CD4-positive, alpha-beta T cell (primary cell): Measurements from ENCODE around the gene ESPL1. TPM values are rescaled to one million over a fixed set of nuclear protein-coding genes. Genes with fewer than 3 reads are reported as not detected.

Source experiments
- ATAC-seq: fragments of 200-7000 bp; cut with Tn5 transposase; one replicate; pipeline ENCODE4 v1.10.0; 2022; ENCODE audit warnings: mild to moderate bottlenecking; ENCODE audit not compliant: poor library complexity
- CTCF ChIA-PET: fragments of 350-600 bp; sonication (Branson Sonifier 250); formaldehyde crosslinking; loops from one replicate; lab custom pipeline; 2021; ENCODE audit warnings: antibody characterized with exemption, inconsistent platforms; lab: Charles Lee
- POLR2A ChIA-PET: fragments of 350-600 bp; sonication (Branson Sonifier 250); formaldehyde crosslinking; loops from one replicate; lab custom pipeline; 2021; ENCODE audit warnings: antibody characterized with exemption, inconsistent platforms; lab: Charles Lee
- DNase-seq, 14 experiments: peaks; one replicate each; pipeline ENCODE4 v3.0.0-alpha.2; 2013 to 2020; ENCODE audit warnings: mixed read lengths in 2 of 14
- H3K27ac ChIP-seq, 2 donors: one replicate each; pipeline versions ENCODE4 v1.5.1 to v1.7.0; 2013; ENCODE audit warnings: low read length in 2 of 2, low read depth in 1 of 2, mild to moderate bottlenecking in 1 of 2
- H3K27me3 ChIP-seq, 2 experiments: 1 replicate in 1 of 2; 2 replicates in 1 of 2; pipeline versions ENCODE4 v1.6.1 to v1.7.0; 2013; ENCODE audit warnings: low read length in 2 of 2, control low read depth in 1 of 2, mild to moderate bottlenecking in 1 of 2, moderate library complexity in 1 of 2; ENCODE audit not compliant: insufficient read depth in 2 of 2, control insufficient read depth in 1 of 2
- H3K36me3 ChIP-seq: one replicate; pipeline ENCODE4 v1.6.1; 2013; ENCODE audit warnings: low read length, control low read depth; ENCODE audit not compliant: insufficient read depth
- H3K4me1 ChIP-seq: one replicate; pipeline ENCODE4 v1.6.1; 2013; ENCODE audit warnings: low read length, control low read depth; ENCODE audit not compliant: insufficient read depth
- H3K4me3 ChIP-seq: one replicate; pipeline ENCODE4 v1.5.1; 2013; ENCODE audit warnings: mild to moderate bottlenecking, low read length, moderate library complexity
- H3K9me3 ChIP-seq, 2 experiments: 1 replicate in 1 of 2; 2 replicates in 1 of 2; pipeline versions ENCODE4 v1.6.1 to v1.7.0; 2013; ENCODE audit warnings: low read length in 2 of 2, mild to moderate bottlenecking in 2 of 2, control low read depth in 1 of 2, moderate library complexity in 1 of 2; ENCODE audit not compliant: control insufficient read depth in 1 of 2, insufficient read depth in 1 of 2
- H3K27ac Mint-ChIP-seq: one replicate; pipeline ENCODE4 v1.8.0; 2020; ENCODE audit warnings: mixed read lengths
- H3K27me3 Mint-ChIP-seq: one replicate; pipeline ENCODE4 v1.8.0; 2021; ENCODE audit warnings: mixed read lengths
- H3K36me3 Mint-ChIP-seq: one replicate; pipeline ENCODE4 v1.8.0; 2021; ENCODE audit warnings: low read depth, mixed read lengths
- H3K4me1 Mint-ChIP-seq: one replicate; pipeline ENCODE4 v1.8.0; 2021; ENCODE audit warnings: low read depth, mixed read lengths
- H3K4me3 Mint-ChIP-seq: one replicate; pipeline ENCODE4 v1.8.0; 2020; ENCODE audit warnings: mild to moderate bottlenecking, mixed read lengths
- H3K9me3 Mint-ChIP-seq: one replicate; pipeline ENCODE4 v1.8.0; 2020; ENCODE audit warnings: mixed read lengths
- intact Hi-C, 2 experiments: fragments of 100-400 bp; cut with DNase I in 1 of 2; cut with micrococcal nuclease in 1 of 2; formaldehyde crosslinking; loops; one replicate each; pipeline versions ENCODE4 v1.15.1 to v1.9.0; 2023 to 2025; cut with DNase I, micrococcal nuclease
- total RNA-seq, 174 experiments: library from RNA in 2 of 174; stranded (reverse) in 2 of 174; gene quantifications; one replicate each; pipeline ENCODE4 v1.2.3 and lab custom pipeline; 2021 to 2026
- TF ChIP-seq, protein P1 (sequence below): fragments of 200-600 bp; IDR thresholded peaks from one replicate; pipeline ENCODE4 v1.8.0; 2022; ENCODE audit warnings: antibody characterized with exemption, mild to moderate bottlenecking

The ESPL1 gene
- total RNA-seq, 2 experiments from 2014 or later = 0.20 to 0.71 TPM

DNA sequence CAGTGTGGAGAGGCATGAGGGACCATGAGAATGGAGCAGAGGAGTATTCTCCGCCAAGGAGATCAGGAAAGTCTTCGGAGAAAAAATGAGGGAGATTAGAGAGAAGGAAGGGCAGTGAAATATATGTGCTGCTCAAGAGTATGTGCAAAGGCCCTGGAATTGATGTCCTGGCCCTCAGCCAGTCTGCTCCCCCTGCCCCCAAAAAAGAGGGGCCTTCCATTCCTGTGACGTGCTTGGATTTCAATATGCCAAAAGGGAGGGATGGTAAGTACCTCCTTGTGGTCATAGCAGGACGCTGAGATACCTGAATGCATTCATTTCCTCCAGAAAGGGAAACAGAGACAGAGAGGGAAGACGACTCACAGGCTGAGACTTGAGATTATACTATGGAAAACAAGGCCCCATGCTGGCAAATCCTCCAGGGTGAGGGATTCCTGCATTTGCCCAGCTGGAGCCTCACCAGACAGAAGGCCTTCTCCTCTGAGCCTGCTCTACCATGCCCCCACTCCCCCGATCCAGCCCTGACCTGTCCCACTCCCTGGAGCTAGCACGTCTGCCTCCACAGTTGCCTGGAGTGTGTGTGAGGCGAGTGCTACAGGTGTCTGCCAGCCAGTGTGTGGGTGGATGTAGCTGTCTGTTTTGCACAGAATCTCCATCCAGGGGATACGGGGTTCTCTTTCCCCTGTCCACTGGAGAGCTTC lies 32.2 kb upstream of the ESPL1 start:
- Mint-ChIP-seq H3K27ac (peak overlapping the region; percentile 87), H3K9me3 (no peaks in the 10 kb centered on the region), H3K4me1 (peaks cover 48% of the 10 kb centered on the region), H3K36me3 (no peaks in the 10 kb centered on the region), H3K27me3 (no peaks in the 10 kb centered on the region), H3K4me3 (peak overlapping the region; percentile 25)
- ChIA-PET CTCF (interaction anchor here (1.2 to 3.0 kb wide), 4 partner anchors 16 to 109 kb away, joined by 3 to 14 read pairs (median 8); a partner anchor contains a TSS), POLR2A (interaction anchor here (0.6 to 3.5 kb wide), 4 partner anchors 16 to 59 kb away, joined by 3 to 43 read pairs (median 4); partner anchors contain the start of genes CSAD, ESPL1, PFDN5 and ZNF740)
- Histone ChIP-seq H3K27me3 (no peaks in the 10 kb centered on the region), H3K4me1 (peaks cover 66% of the 10 kb centered on the region), H3K36me3 (no peaks in the 10 kb centered on the region), H3K27ac (peak overlapping the region in 1 of 2 donors; percentile 86), H3K9me3 (no peaks in the 10 kb centered on the region), H3K4me3 (no peak overlapping the region)
- DNase-seq (peak in 2 of 14 experiments; percentile 29 to 44), ATAC-seq (peak; percentile 12)
- intact Hi-C loops = no loop called here
- TF ChIP-seq, protein P1, sequence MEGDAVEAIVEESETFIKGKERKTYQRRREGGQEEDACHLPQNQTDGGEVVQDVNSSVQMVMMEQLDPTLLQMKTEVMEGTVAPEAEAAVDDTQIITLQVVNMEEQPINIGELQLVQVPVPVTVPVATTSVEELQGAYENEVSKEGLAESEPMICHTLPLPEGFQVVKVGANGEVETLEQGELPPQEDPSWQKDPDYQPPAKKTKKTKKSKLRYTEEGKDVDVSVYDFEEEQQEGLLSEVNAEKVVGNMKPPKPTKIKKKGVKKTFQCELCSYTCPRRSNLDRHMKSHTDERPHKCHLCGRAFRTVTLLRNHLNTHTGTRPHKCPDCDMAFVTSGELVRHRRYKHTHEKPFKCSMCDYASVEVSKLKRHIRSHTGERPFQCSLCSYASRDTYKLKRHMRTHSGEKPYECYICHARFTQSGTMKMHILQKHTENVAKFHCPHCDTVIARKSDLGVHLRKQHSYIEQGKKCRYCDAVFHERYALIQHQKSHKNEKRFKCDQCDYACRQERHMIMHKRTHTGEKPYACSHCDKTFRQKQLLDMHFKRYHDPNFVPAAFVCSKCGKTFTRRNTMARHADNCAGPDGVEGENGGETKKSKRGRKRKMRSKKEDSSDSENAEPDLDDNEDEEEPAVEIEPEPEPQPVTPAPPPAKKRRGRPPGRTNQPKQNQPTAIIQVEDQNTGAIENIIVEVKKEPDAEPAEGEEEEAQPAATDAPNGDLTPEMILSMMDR = no peak

DNA sequence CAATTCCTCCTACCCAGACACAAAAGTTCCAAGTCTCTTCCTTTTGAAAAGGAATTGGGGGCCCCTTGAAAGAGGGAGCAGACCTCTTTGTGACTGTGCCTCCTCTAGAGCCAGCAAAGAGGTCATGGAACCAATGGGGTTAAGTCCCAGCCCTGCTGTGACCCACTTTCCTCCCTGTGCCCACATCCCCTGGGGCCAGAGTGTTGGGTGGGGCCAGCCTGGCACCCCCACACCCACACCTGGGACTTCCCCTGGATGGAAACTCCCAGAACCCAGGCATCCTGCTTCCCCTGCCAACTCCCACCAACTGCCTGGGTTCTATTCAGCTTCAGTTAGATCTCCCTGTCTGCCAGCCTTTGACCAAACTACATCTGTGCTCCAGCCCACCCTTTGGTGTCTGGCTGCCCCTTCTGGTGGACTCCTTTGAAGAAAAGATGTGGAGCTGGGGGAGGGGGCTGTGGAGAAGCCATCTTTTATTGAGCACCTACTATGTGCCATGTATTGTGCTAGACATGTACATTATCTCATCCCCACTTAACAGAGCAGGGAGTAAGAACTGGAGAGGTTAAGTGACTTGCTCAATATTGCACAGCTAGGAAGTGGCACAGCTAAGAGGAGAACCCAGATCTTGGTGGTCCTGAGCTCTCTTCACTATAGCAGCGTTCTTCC lies 31.5 kb upstream of the ESPL1 start:
- no peaks in the 10 kb centered on the region for H3K9me3 Mint-ChIP-seq
- ChIA-PET CTCF (interaction anchor here (1.2 to 3.0 kb wide), 4 partner anchors 15 to 109 kb away, joined by 3 to 14 read pairs (median 8); a partner anchor contains a TSS), POLR2A (interaction anchor here (0.6 to 3.5 kb wide), 4 partner anchors 17 to 59 kb away, joined by 3 to 43 read pairs (median 4); partner anchors contain the start of genes CSAD, ESPL1, PFDN5 and ZNF740)
- Histone ChIP-seq H3K36me3 (no peaks in the 10 kb centered on the region), H3K4me1 (peaks cover 61% of the 10 kb centered on the region), H3K27ac (peak overlapping the region; percentile 19 to 86), H3K27me3 (no peaks in the 10 kb centered on the region), H3K9me3 (no peaks in the 10 kb centered on the region), H3K4me3 (no peak overlapping the region)
- ATAC-seq (peak; percentile 57), DNase-seq (peak in 8 of 14 experiments; percentile 32 to 92 (median 55))
- H3K4me3 Mint-ChIP-seq = peak overlapping the region; percentile 25
- TF ChIP-seq, protein P1 = no peak
- peaks cover 48% of the 10 kb centered on the region for H3K4me1 Mint-ChIP-seq
- H3K36me3 Mint-ChIP-seq = no peaks in the 10 kb centered on the region
- H3K27ac Mint-ChIP-seq = peak overlapping the region; percentile 87
- intact Hi-C loops = no loop called here
- H3K27me3 Mint-ChIP-seq = no peaks in the 10 kb centered on the region

GRCh38 chr12:53239643-53240258 lies 28.3 kb upstream of the ESPL1 start:
- no peaks in the 10 kb centered on the region for H3K27me3 ChIP-seq
- POLR2A ChIA-PET = no interaction called here
- Mint-ChIP-seq H3K36me3 (no peaks in the 10 kb centered on the region), H3K4me3 (no peak overlapping the region), H3K9me3 (no peaks in the 10 kb centered on the region), H3K27me3 (no peaks in the 10 kb centered on the region), H3K4me1 (peaks cover 33% of the 10 kb centered on the region), H3K27ac (no peak overlapping the region)
- no peaks in the 10 kb centered on the region for H3K36me3 ChIP-seq
- H3K27ac ChIP-seq = no peak overlapping the region
- no peak overlapping the region for H3K4me3 ChIP-seq
- TF ChIP-seq, protein P1 = no peak
- no peaks in the 10 kb centered on the region for H3K9me3 ChIP-seq
- no peak for DNase-seq
- intact Hi-C loops = no loop called here
- ATAC-seq = no peak
- CTCF ChIA-PET = interaction anchor here (0.7 to 2.2 kb wide), 3 partner anchors 12 to 1688 kb away, joined by 4 to 8 read pairs (median 4); a partner anchor contains a TSS
- H3K4me1 ChIP-seq = peaks cover 33% of the 10 kb centered on the region
